ENCODE results near the gene C11orf54. TPM values are rescaled to one million over a fixed set of nuclear protein-coding genes. Genes with fewer than 3 reads are reported as not detected.

The C11orf54 gene
- total RNA-seq (2013; cell fraction: nucleolus; rRNA removed), result 53.1 and 63.8 TPM in 2 replicates
- total RNA-seq (2014; rRNA removed) (15.1 and 22.1 TPM in 2 replicates), total RNA-seq (2014; rRNA removed; fragmentation: Illumina TruSeq; extraction: Trizol) (22.5 and 23.6 TPM in 2 replicates), total RNA-seq (2021) (15.2 and 19.1 TPM in 2 replicates), polyA plus RNA-seq (2011; rRNA removed) (32.3 and 58.3 TPM in 2 replicates), polyA plus RNA-seq (2014; fragmentation: Illumina TruSeq; extraction: Trizol) (26.2 and 33.2 TPM in 2 replicates), polyA plus RNA-seq (2014; fragmentation: Nextera tagmentation; extraction: Ambion mirVana) (10 to 100 TPM; 31.3 to 31.5 TPM), polyA plus RNA-seq (2014; rRNA removed) (15.9 and 19.2 TPM in 2 replicates), polyA plus RNA-seq (2016; fragmentation: Nextera tagmentation; extraction: Ambion mirVana) (10 to 100 TPM; 27.4 to 30.4 TPM), polyA minus RNA-seq (2011; rRNA and poly(A)+ RNA removed) (16.4 and 109 TPM in 2 replicates), Bru-seq, nascent RNA (percentile 86 among the genes with signal in this experiment), BruChase-seq, experiment 1, labeled RNA remaining after a 6-hour chase (percentile 95 among the genes with signal in this experiment), BruChase-seq, experiment 2, labeled RNA remaining after a 2-hour chase (percentile 93 among the genes with signal in this experiment)
- polyA plus RNA-seq (2011; ENCODE audit: low read depth), result 12.3 TPM
- polyA plus RNA-seq (2011; cell fraction: cytosol; rRNA removed), result 10.6 and 15.4 TPM in 2 replicates
- polyA plus RNA-seq (2011; cell fraction: nucleus; rRNA removed), result 11.7 and 12.5 TPM in 2 replicates
- polyA plus RNA-seq (2012), result 14.5 and 18.4 TPM in 2 replicates
- polyA minus RNA-seq (2011; cell fraction: cytosol; rRNA and poly(A)+ RNA removed), result 6.9 and 7.2 TPM in 2 replicates
- polyA minus RNA-seq (2011; cell fraction: nucleus; rRNA and poly(A)+ RNA removed), result 6.8 and 10.5 TPM in 2 replicates
- long read RNA-seq, experiment 1, full-length matches to known transcripts, result 14 of 16 reads
- long read RNA-seq, experiment 1, partial matches to known transcripts, result 1 of 16 reads
- long read RNA-seq, experiment 1, other reads (novel, unspliced or antisense), result 1 of 16 reads
- long read RNA-seq, experiment 2, full-length matches to known transcripts, result 133 of 155 reads
- long read RNA-seq, experiment 2, partial matches to known transcripts, result 9 of 155 reads
- long read RNA-seq, experiment 2, other reads (novel, unspliced or antisense), result 13 of 155 reads

GRCh38 chr11:93741094-93741881, at the start of gene C11orf54, which contains the start of gene TAF1D:
Gene C11orf54 (plus strand): TSS chr11:93741672. CDS start chr11:93747394, 5,722 bp downstream.
Gene TAF1D (minus strand): TSS chr11:93741495. CDS start chr11:93739304, 2,191 bp downstream.
- Histone ChIP-seq H3K4me3 (peak within 1 kb of the TSS; percentile 76), H3K36me3 (ENCODE audit: control insufficient read depth in 2 of 2, insufficient read depth in 2 of 2, low read length in 1 of 2) (peaks cover 0 to 13% of the 10 kb centered on the region in 2 experiments), H3K4me1 (ENCODE audit: control insufficient read depth, insufficient read depth, low read length) (no peaks in the 10 kb centered on the region; the same call in none of the 2 replicates), H3K9me3 (replicated peaks; ENCODE audit: control insufficient read depth, insufficient read depth, low read length) (no peaks in the 10 kb centered on the region), H3K9ac (ENCODE audit: control insufficient read depth, insufficient read depth, low read length) (peak within 1 kb of the TSS; percentile 100), H3K27me3 (replicated peaks in 1 of 2; ENCODE audit: control insufficient read depth in 2 of 2, insufficient read depth in 2 of 2, low read length in 1 of 2) (no peaks in the 10 kb centered on the region), H3K4me2 (ENCODE audit: control insufficient read depth, insufficient read depth) (peak within 1 kb of the TSS; percentile 83), H3K79me2 (ENCODE audit: control insufficient read depth, insufficient read depth, low read length) (peaks cover 72% of the 10 kb centered on the region), H4K20me1 (ENCODE audit: control insufficient read depth, insufficient read depth) (no peaks in the 10 kb centered on the region), H3K27ac (ENCODE audit: control insufficient read depth, insufficient read depth) (peak within 1 kb of the TSS; percentile 91), H2AFZ (ENCODE audit: control insufficient read depth, low read depth, low read length) (peak within 1 kb of the TSS; percentile 88)
- SMC1A ChIA-PET (ENCODE audit: uncharacterized antibody, unreplicated experiment), result interaction anchor here (0.7 to 7.8 kb wide), 11 partner anchors 10 to 199 kb away, joined by 3 to 74 read pairs (median 3); partner anchors contain the start of genes CEP295 and MED17
- CTCF ChIA-PET, result interaction anchor here (0.7 to 4.5 kb wide), 8 partner anchors 9 to 88 kb away, joined by 3 to 36 read pairs (median 4); partner anchors contain the start of genes CEP295 and MED17
- ATAC-seq, result peak; percentile 85
- peak; percentile 90 for FAIRE-seq
- in situ Hi-C loops (cut with MboI) (no loop called here), intact Hi-C loops (cut with micrococcal nuclease; ENCODE audit: unreplicated experiment) (loop anchor here (1.0 to 5.0 kb wide), 2 partner anchors 43 to 199 kb away; partner anchors contain the start of genes MED17 and SMCO4)
- peak; percentile 93 for DNase-seq (ENCODE audit: low read depth, low spot score)
- under 1% methylated on average over 64 of the region's 65 CpGs for WGBS (ENCODE audit: insufficient coverage, insufficient replicate concordance, low lambda C conversion rate, missing lambda C conversion rate)
- POLR2A ChIA-PET, result interaction anchor here (0.5 to 6.4 kb wide), 21 partner anchors 9 to 1490 kb away, joined by 3 to 85 read pairs (median 3); partner anchors contain the start of genes CEP295, MED17 and SESN3
- TSS peak; percentile 73 for BruUV-seq (replicated peaks)
- RAD21 ChIA-PET (ENCODE audit: unreplicated experiment), result interaction anchor here (0.7 to 4.1 kb wide), 8 partner anchors 11 to 652 kb away, joined by 3 to 40 read pairs (median 9); partner anchors contain the start of genes CEP295 and MED17
- no peak; the same call in none of the 2 replicates for TF ChIP-seq IRF4 (IDR thresholded peaks at IDR 0.05; ENCODE audit: low read depth, low read length)
- TF ChIP-seq PAX8 (IDR thresholded peaks at IDR 0.05), result 0 out of 2 replicates have a peak, but pooled peaks have one; percentile 29
- TF ChIP-seq ZBTB4 (CRISPR knock-in tag; IDR thresholded peaks at IDR 0.05), result 0 out of 2 replicates have a peak, but pooled peaks have one; percentile 33
- TF ChIP-seq SMC3 (IDR thresholded peaks at IDR 0.05; ENCODE audit: borderline replicate concordance, low read length), result no peak
- peak in 1 of 2 experiments; percentile 13; a peak in 1 of 4 replicates for TF ChIP-seq ETV6 (conservative IDR thresholded peaks at IDR 0.05 in 1 of 2, IDR thresholded peaks at IDR 0.05 in 1 of 2; ENCODE audit: borderline replicate concordance in 1 of 2, low read depth in 1 of 2)
- peak; percentile 89; the same call in 2 of the 3 replicates for TF ChIP-seq POU2F2 (IDR thresholded peaks at IDR 0.05; ENCODE audit: borderline replicate concordance, low read depth, low read length)
- no peak for TF ChIP-seq EZH2 (IDR thresholded peaks at IDR 0.05; ENCODE audit: borderline replicate concordance, control insufficient read depth, low read depth, low read length)
- 0 out of 4 replicates have a peak, but pooled peaks of 1 of the 2 experiments have one; percentile 32 for TF ChIP-seq SRF (IDR thresholded peaks at IDR 0.05; ENCODE audit: low read depth in 2 of 2, low read length in 2 of 2)
- TF ChIP-seq BHLHE40 (IDR thresholded peaks at IDR 0.05; ENCODE audit: borderline replicate concordance in 1 of 2, low read depth in 2 of 2, low read length in 1 of 2), result peak in 1 of 2 experiments; percentile 52; a peak in 1 of 4 replicates
- TF ChIP-seq KLF5 (IDR thresholded peaks at IDR 0.05; ENCODE audit: partially characterized antibody), result peak; percentile 80
- TF ChIP-seq NR2C2 (IDR thresholded peaks at IDR 0.05; ENCODE audit: borderline replicate concordance, control insufficient read depth, insufficient read length, low read depth), result no peak
- TF ChIP-seq NFYA (IDR thresholded peaks at IDR 0.05; ENCODE audit: borderline replicate concordance, low read depth, low read length), result no peak
- no peak for TF ChIP-seq CBX3 (IDR thresholded peaks at IDR 0.05; ENCODE audit: borderline replicate concordance, low read depth)
